ENCODE results near the gene OIT3.

- no peak for TF ChIP-seq TAF1 (IDR thresholded peaks at IDR 0.05; ENCODE audit: low read depth, low read length)
- peak in 2 of 3 experiments; percentile 17 to 26; a peak in 2 of 4 replicates for TF ChIP-seq CTCF (IDR thresholded peaks at IDR 0.05; ENCODE audit: control extremely low read depth in 1 of 3, insufficient read depth in 1 of 3, low read depth in 1 of 3, low read length in 3 of 3)
- no peak for TF ChIP-seq EZH2 (IDR thresholded peaks at IDR 0.05; ENCODE audit: low read depth, low read length, severe bottlenecking)
- no peak for TF ChIP-seq KDM1A (IDR thresholded peaks at IDR 0.05; ENCODE audit: borderline replicate concordance, low read length)
- TF ChIP-seq POLR2AphosphoS5 (IDR thresholded peaks at IDR 0.05; ENCODE audit: low read depth, low read length) = no peak
- TF ChIP-seq RAD21 (IDR thresholded peaks at IDR 0.05 in 1 of 2, conservative IDR thresholded peaks at IDR 0.05 in 1 of 2; ENCODE audit: low read depth in 2 of 2, low read length in 2 of 2) = peak in 1 of 2 experiments; percentile 32; a peak in 2 of 4 replicates
- no peak for TF ChIP-seq CEBPB (IDR thresholded peaks at IDR 0.05; ENCODE audit: low read depth, low read length)
- TF ChIP-seq JUND (IDR thresholded peaks at IDR 0.05; ENCODE audit: low read length) = no peak
- no peak for TF ChIP-seq SP1 (IDR thresholded peaks at IDR 0.05; ENCODE audit: low read depth, low read length)
- TF ChIP-seq KDM4A (IDR thresholded peaks at IDR 0.05; ENCODE audit: low read depth, low read length, severe bottlenecking) = no peak
Observed at GRCh38 chr10:72913287-72913686, 19.7 kb downstream of the OIT3 start.

Measured in H1 (cell line).